Lower lobe of right lung (tissue), 2 donors: ENCODE measurements around the gene RNASE4. TPM values are rescaled to one million over a fixed set of nuclear protein-coding genes. Genes with fewer than 3 reads are reported as not detected.

Experiments used
- ATAC-seq, 2 donors: fragments of 200-7000 bp; cut with Tn5 transposase; one replicate each; pipeline ENCODE4 v1.9.1; 2020 to 2022; ENCODE audit warnings: mild to moderate bottlenecking in 2 of 2, moderate library complexity in 2 of 2
- DNase-seq: peaks from one replicate; pipeline ENCODE4 v3.0.0-alpha.2; 2020
- H3K27ac ChIP-seq: fragments of 200-600 bp; one replicate; pipeline ENCODE4 v1.8.0; 2022
- H3K27me3 ChIP-seq: fragments of 200-600 bp; one replicate; pipeline ENCODE4 v1.8.0; 2022; ENCODE audit warnings: low read depth
- H3K36me3 ChIP-seq: fragments of 200-600 bp; one replicate; pipeline ENCODE4 v1.8.0; 2022; ENCODE audit warnings: mild to moderate bottlenecking
- H3K4me1 ChIP-seq: fragments of 200-600 bp; one replicate; pipeline ENCODE4 v1.8.0; 2022
- H3K4me3 ChIP-seq: fragments of 200-600 bp; one replicate; pipeline ENCODE4 v1.8.0; 2022; ENCODE audit warnings: mild to moderate bottlenecking
- H3K9me3 ChIP-seq: fragments of 200-600 bp; one replicate; pipeline ENCODE4 v1.8.0; 2022
- CTCF ChIP-seq: fragments of 200-600 bp; IDR thresholded peaks from one replicate; pipeline ENCODE4 v1.8.0; 2022; ENCODE audit warnings: antibody characterized with exemption, mild to moderate bottlenecking
- intact Hi-C: fragments of 100-400 bp; cut with DNase I; formaldehyde crosslinking; loops from one replicate; pipeline ENCODE4 v1.11.0; 2022
- total RNA-seq: library from RNA; stranded (reverse); fragmentation: NEBNext Ultra II Directional; extraction: Animal tissue kit (Norgen Biotek cat#: 25700); gene quantifications from one replicate; pipeline ENCODE4 v1.2.1, GENCODE V29; 2021
- donor health status: DM: no; HTN: yes; CAD: no; lungs with severe emphysema.

Gene RNASE4
- total RNA-seq, 1 donor from 2014 or later = 41.0 TPM

- no peak for DNase-seq
- H3K9me3 ChIP-seq = no peaks in the 10 kb centered on the region
- intact Hi-C loops = no loop called here
- H3K27ac ChIP-seq = peak overlapping the region; percentile 58
- TF ChIP-seq CTCF = no peak
- no peak overlapping the region for H3K4me3 ChIP-seq
- no peaks in the 10 kb centered on the region for H3K36me3 ChIP-seq
- H3K4me1 ChIP-seq = peaks cover 40% of the 10 kb centered on the region
- H3K27me3 ChIP-seq = no peaks in the 10 kb centered on the region
- ATAC-seq = peak; percentile 73 to 77
Observed at GRCh38 chr14:20711261-20711660, 26.9 kb downstream of the RNASE4 start.

GRCh38 chr14:20711685-20712084, 27.3 kb downstream of the RNASE4 start:
- Histone ChIP-seq H3K36me3 (no peaks in the 10 kb centered on the region), H3K4me1 (peaks cover 39% of the 10 kb centered on the region), H3K4me3 (no peak overlapping the region), H3K27me3 (no peaks in the 10 kb centered on the region), H3K9me3 (no peaks in the 10 kb centered on the region), H3K27ac (peak overlapping the region; percentile 58)
- no peak for TF ChIP-seq CTCF
- DNase-seq = no peak
- no peak for ATAC-seq
- intact Hi-C loops = no loop called here

- no peak for ATAC-seq
- Histone ChIP-seq H3K4me3 (no peak overlapping the region), H3K4me1 (peaks cover 28% of the 10 kb centered on the region), H3K9me3 (no peaks in the 10 kb centered on the region), H3K27ac (no peak overlapping the region), H3K27me3 (no peaks in the 10 kb centered on the region), H3K36me3 (no peaks in the 10 kb centered on the region)
- no peak for DNase-seq
- intact Hi-C loops = no loop called here
- no peak for TF ChIP-seq CTCF
Observed at GRCh38 chr14:20712904-20713303, 28.5 kb downstream of the RNASE4 start.

- no peak for TF ChIP-seq CTCF
- H3K27ac ChIP-seq = peak overlapping the region; percentile 82
- peak; percentile 80 to 85 for ATAC-seq
Observed at GRCh38 chr14:20714593-20715250, 30.4 kb downstream of the RNASE4 start.

GRCh38 chr14:20719777-20720176, 35.4 kb downstream of the RNASE4 start:
- H3K27me3 ChIP-seq = peaks cover 14% of the 10 kb centered on the region
- intact Hi-C loops = no loop called here
- no peak for DNase-seq
- peak; percentile 40 to 65 for ATAC-seq
- peaks cover 2% of the 10 kb centered on the region for H3K4me1 ChIP-seq
- H3K4me3 ChIP-seq = no peak overlapping the region
- no peak for TF ChIP-seq CTCF
- no peaks in the 10 kb centered on the region for H3K9me3 ChIP-seq
- H3K36me3 ChIP-seq = no peaks in the 10 kb centered on the region
- H3K27ac ChIP-seq = peak overlapping the region; percentile 59

More at GRCh38 chr14:20714593-20715250, 30.4 kb downstream of the RNASE4 start:
- peak; percentile 87 for DNase-seq
- no peaks in the 10 kb centered on the region for H3K36me3 ChIP-seq
- no peaks in the 10 kb centered on the region for H3K9me3 ChIP-seq
- H3K4me3 ChIP-seq = no peak overlapping the region
- H3K4me1 ChIP-seq = peaks cover 28% of the 10 kb centered on the region
- intact Hi-C loops = no loop called here
- no peaks in the 10 kb centered on the region for H3K27me3 ChIP-seq
